Progenitor cell of endocrine pancreas (in vitro differentiated cells): ENCODE measurements around the gene OR6N2. TPM values are rescaled to one million over a fixed set of nuclear protein-coding genes. Genes with fewer than 3 reads are reported as not detected.

Source experiments
- DNase-seq: peaks from one replicate; pipeline ENCODE4 v3.0.0; 2021; ENCODE audit warnings: low spot score; ENCODE audit not compliant: unreplicated experiment
- H3K27ac Mint-ChIP-seq: 2 replicates; pipeline ENCODE4 v1.8.0; 2021; ENCODE audit warnings: mild to moderate bottlenecking, moderate library complexity, mixed read lengths
- H3K27me3 Mint-ChIP-seq: 2 replicates; pipeline ENCODE4 v1.8.0; 2021; ENCODE audit warnings: mixed read lengths
- H3K36me3 Mint-ChIP-seq: 2 replicates; pipeline ENCODE4 v1.8.0; 2022; ENCODE audit warnings: mixed read lengths; ENCODE audit not compliant: insufficient read depth
- H3K4me1 Mint-ChIP-seq: 2 replicates; pipeline ENCODE4 v1.8.0; 2021; ENCODE audit warnings: low read depth, mixed read lengths
- H3K4me3 Mint-ChIP-seq: 2 replicates; pipeline ENCODE4 v1.8.0; 2021; ENCODE audit warnings: low read depth, mild to moderate bottlenecking, moderate library complexity, mixed read lengths
- H3K9me3 Mint-ChIP-seq: 2 replicates; pipeline ENCODE4 v1.8.0; 2021; ENCODE audit warnings: low read depth, mixed read lengths
- CTCF ChIP-seq: fragments of 200-600 bp; sonication (generic); IDR thresholded peaks from one replicate; pipeline ENCODE4 v1.5.0; 2021; ENCODE audit warnings: antibody characterized with exemption, mild to moderate bottlenecking; ENCODE audit not compliant: unreplicated experiment
- total RNA-seq: library from RNA; stranded (reverse); gene quantifications from 2 replicates; pipeline ENCODE4 v1.2.1, GENCODE V29; 2021

Gene OR6N2
- total RNA-seq, 1 donor from 2014 or later = not detected

- Mint-ChIP-seq H3K4me1 (no peaks in the 10 kb centered on the region), H3K9me3 (no peaks in the 10 kb centered on the region), H3K36me3 (no peaks in the 10 kb centered on the region), H3K4me3 (no peak overlapping the region), H3K27ac (no peak overlapping the region), H3K27me3 (no peaks in the 10 kb centered on the region)
- TF ChIP-seq CTCF = no peak
- DNase-seq = no peak
These were observed 28.9 kb upstream of the OR6N2 start for GRCh38 chr1:158809862-158810261.

- no peaks in the 10 kb centered on the region for H3K9me3 Mint-ChIP-seq
- no peaks in the 10 kb centered on the region for H3K36me3 Mint-ChIP-seq
- no peaks in the 10 kb centered on the region for H3K27me3 Mint-ChIP-seq
- no peak overlapping the region for H3K27ac Mint-ChIP-seq
- TF ChIP-seq CTCF = no peak
- no peak for DNase-seq
- no peak overlapping the region for H3K4me3 Mint-ChIP-seq
- no peaks in the 10 kb centered on the region for H3K4me1 Mint-ChIP-seq
These were observed 28.3 kb upstream of the OR6N2 start for GRCh38 chr1:158809256-158809655.

- Mint-ChIP-seq H3K27me3 (no peaks in the 10 kb centered on the region), H3K4me3 (no peak overlapping the region), H3K9me3 (no peaks in the 10 kb centered on the region), H3K4me1 (no peaks in the 10 kb centered on the region), H3K27ac (no peak overlapping the region), H3K36me3 (no peaks in the 10 kb centered on the region)
- no peak for TF ChIP-seq CTCF
- no peak for DNase-seq
These were observed 26.0 kb upstream of the OR6N2 start for GRCh38 chr1:158806916-158807536.

- H3K4me1 Mint-ChIP-seq = no peaks in the 10 kb centered on the region
- no peaks in the 10 kb centered on the region for H3K9me3 Mint-ChIP-seq
- no peak overlapping the region for H3K4me3 Mint-ChIP-seq
These were observed 22.7 kb upstream of the OR6N2 start for GRCh38 chr1:158803678-158804077.

GRCh38 chr1:158801396-158801795 is 20.4 kb upstream of the OR6N2 start:
- H3K4me3 Mint-ChIP-seq = no peak overlapping the region
- no peaks in the 10 kb centered on the region for H3K36me3 Mint-ChIP-seq
- H3K4me1 Mint-ChIP-seq = no peaks in the 10 kb centered on the region
- no peak overlapping the region for H3K27ac Mint-ChIP-seq
- DNase-seq = no peak
- H3K27me3 Mint-ChIP-seq = no peaks in the 10 kb centered on the region
- TF ChIP-seq CTCF = no peak
- H3K9me3 Mint-ChIP-seq = no peaks in the 10 kb centered on the region

More at GRCh38 chr1:158803678-158804077, 22.7 kb upstream of the OR6N2 start:
- no peaks in the 10 kb centered on the region for H3K36me3 Mint-ChIP-seq
- TF ChIP-seq CTCF = no peak
- no peak for DNase-seq
- H3K27me3 Mint-ChIP-seq = no peaks in the 10 kb centered on the region
- H3K27ac Mint-ChIP-seq = no peak overlapping the region
